Mucosa of descending colon (tissue), 3 donors: ENCODE data around the gene CYSTM1. TPM values are rescaled to one million over a fixed set of nuclear protein-coding genes. Genes with fewer than 3 reads are reported as not detected.

Experiments
- ATAC-seq: fragments of 200-7000 bp; cut with Tn5 transposase; one replicate; pipeline ENCODE4 v1.9.1; 2020; ENCODE audit warnings: mild to moderate bottlenecking, moderate library complexity
- DNase-seq, 3 donors: peaks; one replicate each; pipeline ENCODE4 v3.0.0-alpha.2; 2020
- H3K36me3 ChIP-seq: fragments of 200-600 bp; one replicate; pipeline ENCODE4 v1.8.0; 2021; ENCODE audit warnings: low read depth, mild to moderate bottlenecking
- H3K4me1 ChIP-seq: fragments of 200-600 bp; one replicate; pipeline ENCODE4 v1.8.0; 2021; ENCODE audit warnings: low read depth, mild to moderate bottlenecking
- H3K4me3 ChIP-seq: fragments of 200-600 bp; one replicate; pipeline ENCODE4 v1.8.0; 2021; ENCODE audit warnings: mild to moderate bottlenecking
- H3K9me3 ChIP-seq: fragments of 200-600 bp; one replicate; pipeline ENCODE4 v1.8.0; 2021; ENCODE audit warnings: mild to moderate bottlenecking
- CTCF ChIP-seq: fragments of 200-600 bp; IDR thresholded peaks from one replicate; pipeline ENCODE4 v1.8.0; 2022; ENCODE audit warnings: antibody characterized with exemption, mild to moderate bottlenecking
- intact Hi-C, 2 donors: fragments of 100-400 bp; cut with DNase I in 1 of 2; cut with micrococcal nuclease in 1 of 2; formaldehyde crosslinking; loops; one replicate each; pipeline versions ENCODE4 v1.11.0 to v1.11.1; 2022; cut with DNase I, micrococcal nuclease
- total RNA-seq, 3 donors: library from RNA; stranded (reverse); fragmentation: NEBNext Ultra II Directional in 2 of 3; extraction: Animal tissue kit (Norgen Biotek cat#: 25700) in 2 of 3; gene quantifications; one replicate each; pipeline versions ENCODE4 v1.2.1 to v1.2.4, GENCODE V29; 2021 to 2023
- donor health status: DM: no; HTN: no; CAD: no; lungs with moderate emphysema.
- donor health status: DM: no; HTN: no; CAD: no.
- donor health status: DM: no; HTN: yes; CAD: no.

CYSTM1 gene
- total RNA-seq, 3 donors from 2014 or later = 76.3 to 175 (median 136) TPM

- ATAC-seq (no peak), DNase-seq (no peak)
- no peaks in the 10 kb centered on the region for H3K36me3 ChIP-seq
- intact Hi-C loops = no loop called here
- peaks cover 24% of the 10 kb centered on the region for H3K4me1 ChIP-seq
- no peaks in the 10 kb centered on the region for H3K9me3 ChIP-seq
- no peak for TF ChIP-seq CTCF
- H3K4me3 ChIP-seq = no peak overlapping the region
These were observed 38.5 kb downstream of the CYSTM1 start for GRCh38 chr5:140213370-140213983.

GRCh38 chr5:140214831-140215230, 39.8 kb downstream of the CYSTM1 start:
- Histone ChIP-seq H3K4me1 (peaks cover 33% of the 10 kb centered on the region), H3K9me3 (no peaks in the 10 kb centered on the region), H3K36me3 (no peaks in the 10 kb centered on the region), H3K4me3 (no peak overlapping the region)
- TF ChIP-seq CTCF = no peak
- no peak for DNase-seq
- no peak for ATAC-seq
- intact Hi-C loops = no loop called here

GRCh38 chr5:140215276-140215675, 40.3 kb downstream of the CYSTM1 start:
- intact Hi-C loops = no loop called here
- DNase-seq (no peak), ATAC-seq (no peak)
- Histone ChIP-seq H3K4me1 (peaks cover 37% of the 10 kb centered on the region), H3K36me3 (no peaks in the 10 kb centered on the region), H3K4me3 (no peak overlapping the region), H3K9me3 (no peaks in the 10 kb centered on the region)
- no peak for TF ChIP-seq CTCF

- DNase-seq = peak in 1 of 3 donors; percentile 45
- peak; percentile 76 for ATAC-seq
- Histone ChIP-seq H3K4me3 (no peak overlapping the region), H3K36me3 (no peaks in the 10 kb centered on the region), H3K4me1 (peaks cover 44% of the 10 kb centered on the region), H3K9me3 (no peaks in the 10 kb centered on the region)
- no peak for TF ChIP-seq CTCF
- intact Hi-C loops = no loop called here
These were observed 41.6 kb downstream of the CYSTM1 start for GRCh38 chr5:140216478-140217074.

- TF ChIP-seq CTCF = no peak
- no peaks in the 10 kb centered on the region for H3K36me3 ChIP-seq
- intact Hi-C loops = no loop called here
- H3K4me1 ChIP-seq = peaks cover 44% of the 10 kb centered on the region
- ATAC-seq (no peak), DNase-seq (no peak)
- H3K4me3 ChIP-seq = no peak overlapping the region
- no peaks in the 10 kb centered on the region for H3K9me3 ChIP-seq
These were observed 42.5 kb downstream of the CYSTM1 start for GRCh38 chr5:140217299-140218026.
